Fibroblast of peridontal ligament (primary cell): Measurements from ENCODE around the gene SYTL4.
A peak's percentile ranks its signal among the peaks of the same experiment; 100 is the strongest.
"Not testable (repeated sequence)": the region's sequence is repeated elsewhere in the genome, so short reads cannot be mapped to it uniquely, and the experiment has no call there.

Experiments used
- DNase-seq: peaks from one replicate; pipeline ENCODE4 v3.0.0-alpha.2; 2010; ENCODE audit errors: extremely low read depth

Gene SYTL4

GRCh38 chrX:100731441-100732281, at the start of gene SYTL4:
TSS of gene SYTL4 (minus strand) at chrX:100732121. CDS start at chrX:100702037, 30,084 bp downstream.
- no peak for DNase-seq

GRCh38 chrX:100769439-100769838, 37.5 kb upstream of the SYTL4 start:
- not testable (repeated sequence) for DNase-seq

- peak; percentile 71 for DNase-seq
Observed at GRCh38 chrX:100768679-100769338, 36.9 kb upstream of the SYTL4 start.

GRCh38 chrX:100750883-100751282, 19.0 kb upstream of the SYTL4 start:
- no peak for DNase-seq

- DNase-seq: no peak
Observed at GRCh38 chrX:100748108-100748507, 16.2 kb upstream of the SYTL4 start.

GRCh38 chrX:100747703-100748102, 15.8 kb upstream of the SYTL4 start:
- DNase-seq: no peak

- DNase-seq: no peak
Observed at GRCh38 chrX:100747090-100747489, 15.2 kb upstream of the SYTL4 start.

GRCh38 chrX:100745806-100746537, 14.1 kb upstream of the SYTL4 start:
- no peak for DNase-seq

GRCh38 chrX:100745205-100745604, 13.3 kb upstream of the SYTL4 start:
- no peak for DNase-seq

GRCh38 chrX:100743009-100743607, 11.2 kb upstream of the SYTL4 start:
- DNase-seq: no peak

- DNase-seq: not testable (repeated sequence)
Observed at GRCh38 chrX:100724006-100724405, 7.9 kb downstream of the SYTL4 start.

GRCh38 chrX:100721328-100721727, 10.6 kb downstream of the SYTL4 start:
- DNase-seq: no peak

GRCh38 chrX:100720301-100720700, 11.6 kb downstream of the SYTL4 start:
- no peak for DNase-seq

GRCh38 chrX:100719139-100719538, 12.8 kb downstream of the SYTL4 start:
- no peak for DNase-seq

- DNase-seq: no peak
Observed at GRCh38 chrX:100717363-100717762, 14.6 kb downstream of the SYTL4 start.

GRCh38 chrX:100710816-100711215, 21.1 kb downstream of the SYTL4 start:
- no peak for DNase-seq

GRCh38 chrX:100704581-100705203, 27.2 kb downstream of the SYTL4 start:
- no peak for DNase-seq

GRCh38 chrX:100700809-100701208, 31.1 kb downstream of the SYTL4 start:
- DNase-seq: no peak

- DNase-seq: no peak
Observed at GRCh38 chrX:100698551-100698950, 33.4 kb downstream of the SYTL4 start.

GRCh38 chrX:100696699-100697351, 35.1 kb downstream of the SYTL4 start:
- DNase-seq: no peak

GRCh38 chrX:100695991-100696390, 35.9 kb downstream of the SYTL4 start:
- DNase-seq: no peak
